Stomach (tissue), 4 donors: ENCODE results near the gene ACVRL1.

ENCODE experiments used
- POLR2A ChIP-seq, 4 donors: fragments of 450-650 bp; IDR thresholded peaks; one replicate each; pipeline ENCODE4 v1.6.1; 2016; ENCODE audit warnings: antibody characterized with exemption in 4 of 4, control low read depth in 2 of 4, mild to moderate bottlenecking in 1 of 4, moderate library complexity in 1 of 4
- POLR2AphosphoS5 ChIP-seq, 3 donors: sonication (generic); formaldehyde crosslinking; IDR thresholded peaks; one replicate each; pipeline ENCODE4 v1.6.1; 2016; ENCODE audit warnings: antibody characterized with exemption in 3 of 3

DNA sequence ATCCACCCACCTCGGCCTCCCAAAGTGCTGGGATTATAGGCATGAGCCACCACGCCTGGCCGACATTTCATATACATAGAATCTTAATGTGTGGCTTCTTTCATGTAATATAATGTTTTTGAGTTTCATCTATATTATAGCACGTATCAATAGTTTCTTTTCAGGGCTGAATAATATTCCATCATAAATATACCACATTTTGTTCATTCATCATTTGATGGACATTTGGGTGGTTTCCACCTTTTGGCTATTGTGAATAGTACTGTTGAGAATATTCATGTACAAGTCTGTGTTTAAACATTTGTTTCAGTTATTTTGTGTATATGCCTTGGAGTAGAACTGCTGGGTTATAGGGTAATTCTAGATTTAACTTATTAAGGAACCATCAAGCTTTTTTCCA lies 56.2 kb downstream of the ACVRL1 start:
- TF ChIP-seq POLR2A (IDR thresholded peaks at IDR 0.05): no peak
- TF ChIP-seq POLR2AphosphoS5 (IDR thresholded peaks at IDR 0.05): no peak
